Ascending aorta (tissue), 2 donors: Measurements from ENCODE around the gene IL2RA. TPM values are rescaled to one million over a fixed set of nuclear protein-coding genes. Genes with fewer than 3 reads are reported as not detected.

Experiments
- DNase-seq, 2 donors: peaks; one replicate each; pipeline ENCODE4 v3.0.0-alpha.2; 2019; ENCODE audit warnings: low spot score in 2 of 2
- H3K27ac ChIP-seq, 2 donors: fragments of 200-600 bp; sonication (generic); one replicate each; pipeline ENCODE4 v1.5.1; 2016 to 2017; ENCODE audit warnings: mild to moderate bottlenecking in 1 of 2
- H3K27me3 ChIP-seq: fragments of 200-600 bp; sonication (generic); one replicate; pipeline ENCODE4 v1.5.1; 2017
- H3K36me3 ChIP-seq, 2 donors: fragments of 200-600 bp; sonication (generic); one replicate each; pipeline ENCODE4 v1.5.1; 2016
- H3K4me1 ChIP-seq, 2 donors: fragments of 200-600 bp; sonication (generic); one replicate each; pipeline ENCODE4 v1.5.1; 2016 to 2017; ENCODE audit warnings: mild to moderate bottlenecking in 1 of 2
- H3K4me3 ChIP-seq, 2 donors: fragments of 200-600 bp; sonication (generic); one replicate each; pipeline ENCODE4 v1.5.1; 2016 to 2017; ENCODE audit warnings: mild to moderate bottlenecking in 1 of 2
- H3K9me3 ChIP-seq, 2 donors: fragments of 200-600 bp; sonication (generic); one replicate each; pipeline ENCODE4 v1.5.1; 2016
- intact Hi-C: fragments of 100-400 bp; cut with DNase I; formaldehyde crosslinking; loops from one replicate; pipeline ENCODE4 v1.15.1; 2023
- total RNA-seq: library from RNA; depleted of rRNA; stranded (reverse); fragments of >200 nt; gene quantifications from one replicate; pipeline ENCODE4 v1.1.0, GENCODE V29; 2016
- TF ChIP-seq, protein P1 (sequence below), 3 experiments: fragments of 200-600 bp in 2 of 3; fragments of 450-650 bp in 1 of 3; sonication (generic) in 2 of 3; IDR thresholded peaks; one replicate each; pipeline ENCODE4 v1.5.1; 2016 to 2019; ENCODE audit warnings: antibody characterized with exemption in 3 of 3, mild to moderate bottlenecking in 1 of 3, moderate library complexity in 1 of 3

The IL2RA gene
- total RNA-seq, 1 donor from 2014 or later: not detected

DNA sequence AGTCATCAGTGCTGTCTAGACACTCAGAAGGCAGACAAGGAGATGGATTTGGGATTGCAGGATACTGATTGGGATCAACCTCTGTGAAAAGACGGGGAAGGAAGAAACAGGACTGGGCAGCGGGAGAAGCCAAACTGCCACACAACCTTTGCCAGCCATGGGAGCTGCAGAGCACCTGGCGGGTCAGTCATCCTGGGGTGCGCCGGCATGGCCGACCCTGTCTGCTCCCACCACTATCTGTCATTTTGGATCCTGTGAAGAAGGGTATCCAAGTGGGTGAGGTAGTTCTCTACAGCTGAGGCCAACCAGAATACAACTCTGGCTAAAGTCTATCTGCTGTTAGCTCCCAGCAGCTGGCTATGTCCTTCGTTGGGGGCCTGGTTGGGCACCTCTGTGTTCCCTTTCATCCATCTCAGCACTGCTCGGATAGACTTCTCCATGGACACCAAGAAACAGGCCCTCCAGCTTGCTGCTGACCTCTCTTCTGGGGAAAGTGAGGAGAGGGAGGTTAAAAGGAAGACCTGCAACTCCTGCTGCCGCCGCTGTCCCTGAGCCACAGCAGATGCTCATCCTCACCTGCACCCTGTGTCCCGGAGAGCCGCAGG is 15.0 kb upstream of the IL2RA start:
- peak in 1 of 2 donors; percentile 59 for DNase-seq
- intact Hi-C loops: no loop called here
- Histone ChIP-seq H3K27me3 (no peaks in the 10 kb centered on the region), H3K36me3 (no peaks in the 10 kb centered on the region), H3K4me1 (no peaks in the 10 kb centered on the region), H3K4me3 (no peak overlapping the region), H3K27ac (no peak overlapping the region), H3K9me3 (no peaks in the 10 kb centered on the region)
- TF ChIP-seq, protein P1, sequence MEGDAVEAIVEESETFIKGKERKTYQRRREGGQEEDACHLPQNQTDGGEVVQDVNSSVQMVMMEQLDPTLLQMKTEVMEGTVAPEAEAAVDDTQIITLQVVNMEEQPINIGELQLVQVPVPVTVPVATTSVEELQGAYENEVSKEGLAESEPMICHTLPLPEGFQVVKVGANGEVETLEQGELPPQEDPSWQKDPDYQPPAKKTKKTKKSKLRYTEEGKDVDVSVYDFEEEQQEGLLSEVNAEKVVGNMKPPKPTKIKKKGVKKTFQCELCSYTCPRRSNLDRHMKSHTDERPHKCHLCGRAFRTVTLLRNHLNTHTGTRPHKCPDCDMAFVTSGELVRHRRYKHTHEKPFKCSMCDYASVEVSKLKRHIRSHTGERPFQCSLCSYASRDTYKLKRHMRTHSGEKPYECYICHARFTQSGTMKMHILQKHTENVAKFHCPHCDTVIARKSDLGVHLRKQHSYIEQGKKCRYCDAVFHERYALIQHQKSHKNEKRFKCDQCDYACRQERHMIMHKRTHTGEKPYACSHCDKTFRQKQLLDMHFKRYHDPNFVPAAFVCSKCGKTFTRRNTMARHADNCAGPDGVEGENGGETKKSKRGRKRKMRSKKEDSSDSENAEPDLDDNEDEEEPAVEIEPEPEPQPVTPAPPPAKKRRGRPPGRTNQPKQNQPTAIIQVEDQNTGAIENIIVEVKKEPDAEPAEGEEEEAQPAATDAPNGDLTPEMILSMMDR (IDR thresholded peaks at IDR 0.05): no peak

DNA sequence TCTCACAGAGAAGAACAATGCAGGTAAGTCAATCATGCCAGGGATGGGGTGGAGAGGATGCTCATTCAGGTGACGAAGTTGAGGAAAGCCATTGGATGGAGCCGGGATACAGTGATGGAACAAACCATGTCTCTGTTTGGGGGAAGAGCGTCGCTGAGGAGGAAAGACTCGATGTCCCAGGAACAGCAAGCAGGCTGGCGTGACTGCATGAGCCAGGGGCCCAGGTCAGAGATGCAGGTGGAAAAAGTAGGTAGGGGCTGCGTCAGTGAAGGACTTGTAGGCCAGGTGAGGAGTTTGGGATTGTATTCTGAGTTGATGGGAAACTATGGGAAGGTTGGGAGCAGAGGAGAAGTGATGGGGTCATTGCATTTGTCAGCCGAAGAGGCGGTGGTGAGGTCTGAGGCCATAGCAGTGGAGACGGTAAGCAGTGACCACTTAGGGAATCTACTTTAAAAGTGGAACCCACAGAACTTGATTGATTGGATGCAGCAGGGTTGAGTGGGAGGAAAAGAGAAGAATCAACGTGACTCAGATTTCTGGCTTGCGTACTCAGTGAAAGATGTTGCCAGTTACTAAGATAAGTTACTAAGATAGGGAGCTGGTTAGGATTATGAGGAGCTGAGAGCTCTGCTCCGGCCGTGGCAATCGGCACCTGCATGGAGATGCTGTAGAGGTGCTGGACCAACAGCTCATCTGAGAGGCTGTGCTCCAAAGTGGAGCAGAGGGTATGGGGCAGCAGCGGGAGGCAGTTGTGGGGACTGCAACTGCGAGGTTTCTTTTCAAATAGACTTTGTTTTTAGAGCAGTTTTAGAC is 12.5 kb upstream of the IL2RA start:
- no peaks in the 10 kb centered on the region for H3K4me1 ChIP-seq
- no peak overlapping the region for H3K27ac ChIP-seq
- no peaks in the 10 kb centered on the region for H3K9me3 ChIP-seq
- DNase-seq: no peak
- TF ChIP-seq, protein P1 (IDR thresholded peaks at IDR 0.05): no peak
- no peak overlapping the region for H3K4me3 ChIP-seq
- no peaks in the 10 kb centered on the region for H3K36me3 ChIP-seq
- intact Hi-C loops: no loop called here
- H3K27me3 ChIP-seq: no peaks in the 10 kb centered on the region

DNA sequence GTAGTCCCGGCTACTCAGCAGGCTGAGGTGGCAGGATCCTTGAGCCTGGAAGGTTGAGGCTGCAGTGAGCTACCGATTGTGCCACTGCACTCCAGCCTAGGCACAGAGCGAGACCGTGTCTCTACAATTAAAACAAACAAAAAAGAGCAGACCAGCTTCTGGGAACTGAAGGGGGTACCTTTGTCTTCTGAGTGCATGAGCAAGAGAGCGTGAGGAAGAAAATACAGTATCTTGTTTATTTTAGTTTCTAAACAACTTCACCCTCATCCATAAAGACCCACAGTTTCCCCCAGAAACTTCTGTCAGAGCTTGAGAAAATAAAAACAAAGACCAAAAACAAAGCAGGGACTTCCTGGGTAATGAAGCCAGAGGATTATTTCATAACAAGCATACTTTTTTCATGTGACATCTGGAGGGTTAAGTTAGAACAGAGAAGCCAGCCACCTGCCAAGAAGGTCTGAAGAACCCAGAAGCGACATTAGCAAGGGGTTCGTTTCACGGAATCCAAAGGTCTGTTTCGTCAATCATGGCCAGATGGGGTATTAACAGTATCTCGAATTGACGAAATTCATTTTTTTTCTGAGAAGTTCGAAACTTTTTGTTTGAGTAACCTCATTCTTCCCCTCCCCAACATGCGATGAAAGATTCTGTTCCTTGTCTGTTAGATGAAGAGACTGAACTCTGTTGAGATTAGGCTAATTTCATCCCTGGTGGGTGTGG is 10.2 kb upstream of the IL2RA start:
- no peaks in the 10 kb centered on the region for H3K4me1 ChIP-seq
- no peak for DNase-seq
- intact Hi-C loops: no loop called here
- H3K27me3 ChIP-seq: no peaks in the 10 kb centered on the region
- TF ChIP-seq, protein P1 (IDR thresholded peaks at IDR 0.05): no peak
- H3K9me3 ChIP-seq: no peaks in the 10 kb centered on the region
- no peak overlapping the region for H3K4me3 ChIP-seq
- H3K36me3 ChIP-seq: no peaks in the 10 kb centered on the region
- no peak overlapping the region for H3K27ac ChIP-seq

DNA sequence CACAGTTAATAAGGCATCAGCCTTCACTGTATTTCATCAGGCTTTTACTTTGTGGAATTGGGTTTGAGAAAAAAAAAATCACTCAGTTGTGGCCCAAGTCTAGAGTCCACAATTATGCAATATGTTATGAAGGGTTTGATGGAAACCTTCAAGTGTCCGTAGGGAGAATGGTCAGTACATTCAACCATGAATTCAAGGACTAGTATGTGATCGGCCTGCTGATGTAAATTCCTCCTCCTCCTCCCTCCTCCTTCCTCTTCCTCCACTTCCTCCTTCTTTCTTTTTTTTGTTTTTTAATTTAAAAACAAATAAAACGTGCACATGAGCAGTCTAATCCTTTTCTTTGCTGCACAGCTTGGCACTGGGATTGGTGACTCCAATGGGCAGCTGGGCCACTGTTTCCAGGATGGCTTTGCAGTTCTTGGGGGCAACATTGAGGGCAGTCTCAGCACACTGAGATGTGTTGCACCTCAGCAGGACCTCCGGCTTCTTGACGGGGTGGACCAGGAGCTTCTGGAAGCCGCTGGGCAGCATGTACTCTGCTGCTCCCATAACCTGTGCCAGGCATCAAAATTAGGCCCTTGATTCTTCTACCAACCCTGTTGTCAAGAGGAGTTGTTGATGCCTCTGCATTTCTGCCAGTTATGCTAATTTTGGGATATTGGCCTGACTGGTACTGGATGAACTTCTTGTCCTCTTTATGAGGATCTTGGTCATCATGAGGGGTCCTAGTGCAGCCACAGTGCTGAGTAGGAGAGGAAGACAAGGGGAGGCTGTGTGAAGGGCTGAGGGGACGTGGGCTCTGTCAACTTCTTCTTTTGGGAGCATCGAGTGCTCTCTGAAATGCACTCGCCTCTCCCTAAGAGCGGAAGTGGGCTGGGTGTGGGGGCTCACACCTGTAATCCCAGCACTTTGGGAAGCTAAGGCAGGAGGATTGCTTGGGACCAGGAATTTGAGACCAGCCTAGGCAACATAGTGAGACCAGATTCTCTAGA is 9.3 kb upstream of the IL2RA start:
- Histone ChIP-seq H3K4me1 (no peaks in the 10 kb centered on the region), H3K27ac (no peak overlapping the region), H3K4me3 (no peak overlapping the region), H3K27me3 (no peaks in the 10 kb centered on the region), H3K36me3 (no peaks in the 10 kb centered on the region), H3K9me3 (no peaks in the 10 kb centered on the region)
- no peak for DNase-seq
- intact Hi-C loops: no loop called here
- TF ChIP-seq, protein P1 (IDR thresholded peaks at IDR 0.05): no peak

DNA sequence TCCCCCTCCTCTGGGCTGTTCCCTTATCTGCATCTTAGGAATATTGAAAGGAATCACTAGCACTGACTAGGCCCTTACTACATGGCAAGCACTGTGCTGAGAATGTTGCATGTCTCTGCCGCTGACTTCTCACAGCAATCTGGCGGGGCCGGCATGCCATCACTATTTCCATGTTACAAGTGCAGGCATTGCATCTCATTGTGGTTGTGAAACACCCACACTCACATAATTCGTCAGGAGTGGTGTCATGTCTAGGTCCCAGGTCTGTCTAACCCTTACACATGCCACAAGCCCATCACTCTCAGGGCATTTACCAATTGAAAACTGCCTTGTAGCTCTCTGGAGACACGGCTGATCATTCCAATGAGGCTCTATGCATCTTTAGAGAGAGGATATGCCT is 8.5 kb upstream of the IL2RA start:
- TF ChIP-seq, protein P1 (IDR thresholded peaks at IDR 0.05): no peak
- intact Hi-C loops: no loop called here
- no peaks in the 10 kb centered on the region for H3K36me3 ChIP-seq
- H3K4me1 ChIP-seq: no peaks in the 10 kb centered on the region
- DNase-seq: no peak
- no peaks in the 10 kb centered on the region for H3K27me3 ChIP-seq
- H3K27ac ChIP-seq: no peak overlapping the region
- no peak overlapping the region for H3K4me3 ChIP-seq
- no peaks in the 10 kb centered on the region for H3K9me3 ChIP-seq
